HFFc6 (cell line): ENCODE measurements around the gene SLC12A9. TPM values are rescaled to one million over a fixed set of nuclear protein-coding genes. Genes with fewer than 3 reads are reported as not detected.

Experiments
- DNase-seq: peaks from one replicate; pipeline ENCODE4 v3.0.0-alpha.2; 2018
- H3K27ac Mint-ChIP-seq: 2 replicates; pipeline ENCODE4 v1.8.0; 2020; ENCODE audit warnings: mild to moderate bottlenecking, mixed read lengths
- H3K27me3 Mint-ChIP-seq: 2 replicates; pipeline ENCODE4 v1.8.0; 2021; ENCODE audit warnings: mild to moderate bottlenecking, moderate library complexity, mixed read lengths; ENCODE audit not compliant: insufficient read depth
- H3K36me3 Mint-ChIP-seq: 2 replicates; pipeline ENCODE4 v1.8.0; 2021; ENCODE audit warnings: low read depth, mixed read lengths
- H3K4me1 Mint-ChIP-seq: 2 replicates; pipeline ENCODE4 v1.8.0; 2020; ENCODE audit warnings: low read depth, mixed read lengths
- H3K4me3 Mint-ChIP-seq: 2 replicates; pipeline ENCODE4 v1.8.0; 2020; ENCODE audit warnings: mild to moderate bottlenecking, moderate library complexity, mixed read lengths
- H3K9me3 Mint-ChIP-seq: 2 replicates; pipeline ENCODE4 v1.8.0; 2020; ENCODE audit warnings: mild to moderate bottlenecking, mixed read lengths
- total RNA-seq, 6 experiments: library from RNA; stranded (reverse); fragmentation: NEBNext Ultra II Directional; extraction: Animal tissue kit (Norgen Biotek cat#: 25700); gene quantifications; 2 replicates in 1 of 6; 3 replicates in 5 of 6; pipeline ENCODE4 v1.2.3, GENCODE V29; 2021
- TF ChIP-seq, protein P1 (sequence below): fragments of 200-600 bp; sonication (generic); IDR thresholded peaks from 2 replicates; pipeline ENCODE4 v1.5.0; 2021; ENCODE audit warnings: antibody characterized with exemption, mild to moderate bottlenecking

Gene SLC12A9
- total RNA-seq, 6 experiments from 2014 or later: 19.3 to 26.2 (median 21.7) TPM

- Mint-ChIP-seq H3K4me3 (peak overlapping the region; percentile 48; the same call in 1 of the 2 replicates), H3K4me1 (peaks cover 14% of the 10 kb centered on the region), H3K9me3 (no peaks in the 10 kb centered on the region), H3K36me3 (no peaks in the 10 kb centered on the region), H3K27ac (no peak overlapping the region), H3K27me3 (peaks cover 22% of the 10 kb centered on the region)
- TF ChIP-seq, protein P1, sequence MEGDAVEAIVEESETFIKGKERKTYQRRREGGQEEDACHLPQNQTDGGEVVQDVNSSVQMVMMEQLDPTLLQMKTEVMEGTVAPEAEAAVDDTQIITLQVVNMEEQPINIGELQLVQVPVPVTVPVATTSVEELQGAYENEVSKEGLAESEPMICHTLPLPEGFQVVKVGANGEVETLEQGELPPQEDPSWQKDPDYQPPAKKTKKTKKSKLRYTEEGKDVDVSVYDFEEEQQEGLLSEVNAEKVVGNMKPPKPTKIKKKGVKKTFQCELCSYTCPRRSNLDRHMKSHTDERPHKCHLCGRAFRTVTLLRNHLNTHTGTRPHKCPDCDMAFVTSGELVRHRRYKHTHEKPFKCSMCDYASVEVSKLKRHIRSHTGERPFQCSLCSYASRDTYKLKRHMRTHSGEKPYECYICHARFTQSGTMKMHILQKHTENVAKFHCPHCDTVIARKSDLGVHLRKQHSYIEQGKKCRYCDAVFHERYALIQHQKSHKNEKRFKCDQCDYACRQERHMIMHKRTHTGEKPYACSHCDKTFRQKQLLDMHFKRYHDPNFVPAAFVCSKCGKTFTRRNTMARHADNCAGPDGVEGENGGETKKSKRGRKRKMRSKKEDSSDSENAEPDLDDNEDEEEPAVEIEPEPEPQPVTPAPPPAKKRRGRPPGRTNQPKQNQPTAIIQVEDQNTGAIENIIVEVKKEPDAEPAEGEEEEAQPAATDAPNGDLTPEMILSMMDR: no peak
- no peak for DNase-seq
Observed at GRCh38 chr7:100895956-100896731, 43.6 kb downstream of the SLC12A9 start.

- H3K4me1 Mint-ChIP-seq: peaks cover 6% of the 10 kb centered on the region
- TF ChIP-seq, protein P1: peak; percentile 92
- H3K27ac Mint-ChIP-seq: no peak overlapping the region
- DNase-seq: no peak
- peaks cover 24% of the 10 kb centered on the region for H3K27me3 Mint-ChIP-seq
- peak overlapping the region; percentile 21; the same call in 1 of the 2 replicates for H3K4me3 Mint-ChIP-seq
- H3K36me3 Mint-ChIP-seq: no peaks in the 10 kb centered on the region
- no peaks in the 10 kb centered on the region for H3K9me3 Mint-ChIP-seq
Observed at GRCh38 chr7:100896732-100897608, 44.5 kb downstream of the SLC12A9 start.

DNA sequence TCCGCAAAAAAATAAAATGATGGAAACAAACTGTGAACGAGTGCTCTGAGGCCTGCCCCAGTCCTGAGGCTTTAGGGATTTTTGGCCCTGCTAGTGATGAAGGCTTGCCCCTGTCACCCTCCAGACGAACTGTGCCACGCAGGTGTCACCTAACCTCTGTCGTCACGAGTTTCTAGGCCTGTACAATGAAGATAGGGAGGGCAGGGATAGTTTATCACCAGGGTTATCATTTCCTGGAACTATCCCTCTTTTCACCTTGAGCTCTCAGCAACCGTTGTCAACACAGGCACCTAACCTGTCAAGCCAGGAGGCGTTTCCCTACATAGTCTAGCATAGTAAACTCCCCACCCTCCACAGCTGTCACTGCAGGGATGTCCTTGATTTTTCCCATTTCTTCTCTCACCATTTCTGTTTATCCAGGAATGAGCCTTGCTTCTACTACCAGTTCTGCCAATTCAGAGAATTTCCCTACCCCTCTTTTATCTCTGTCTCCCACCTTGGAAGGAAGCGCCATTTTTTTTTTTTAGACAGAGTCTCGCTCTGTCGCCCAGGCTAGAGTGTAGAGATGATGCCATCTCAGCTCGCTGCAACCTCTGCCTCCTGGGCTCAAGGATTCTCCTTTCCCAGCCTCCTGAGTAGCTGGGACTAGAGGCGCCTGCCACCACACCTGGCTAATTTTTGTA lies 45.4 kb downstream of the SLC12A9 start:
- H3K9me3 Mint-ChIP-seq: no peaks in the 10 kb centered on the region
- no peaks in the 10 kb centered on the region for H3K36me3 Mint-ChIP-seq
- H3K27me3 Mint-ChIP-seq: peaks cover 28% of the 10 kb centered on the region
- H3K4me1 Mint-ChIP-seq: peaks cover 6% of the 10 kb centered on the region
- TF ChIP-seq, protein P1: no peak
- no peak for DNase-seq
- no peak overlapping the region for H3K4me3 Mint-ChIP-seq
- no peak overlapping the region for H3K27ac Mint-ChIP-seq

DNA sequence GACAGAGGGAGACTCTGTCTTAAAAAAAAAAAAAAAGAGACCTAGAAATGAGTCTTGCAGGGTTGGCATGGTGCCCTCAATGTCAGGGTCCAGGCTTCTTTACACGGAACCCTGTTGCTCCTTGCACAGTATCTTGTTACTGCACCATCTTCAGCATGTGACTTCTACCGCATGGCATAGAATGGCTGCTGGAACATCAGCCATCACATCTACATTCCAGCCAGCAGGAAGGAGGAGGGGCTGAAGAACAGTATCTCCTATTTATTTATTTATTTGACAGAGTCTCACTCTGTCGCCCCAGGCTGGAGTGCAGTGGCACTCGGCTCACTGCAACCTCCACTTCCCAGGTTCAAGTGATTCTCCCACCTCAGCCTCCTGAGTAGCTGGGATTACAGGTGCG lies 46.9 kb downstream of the SLC12A9 start:
- Mint-ChIP-seq H3K27me3 (peaks cover 26% of the 10 kb centered on the region), H3K9me3 (no peaks in the 10 kb centered on the region), H3K36me3 (no peaks in the 10 kb centered on the region), H3K4me3 (no peak overlapping the region), H3K4me1 (peaks cover 6% of the 10 kb centered on the region), H3K27ac (no peak overlapping the region)
- TF ChIP-seq, protein P1: no peak
- no peak for DNase-seq

DNA sequence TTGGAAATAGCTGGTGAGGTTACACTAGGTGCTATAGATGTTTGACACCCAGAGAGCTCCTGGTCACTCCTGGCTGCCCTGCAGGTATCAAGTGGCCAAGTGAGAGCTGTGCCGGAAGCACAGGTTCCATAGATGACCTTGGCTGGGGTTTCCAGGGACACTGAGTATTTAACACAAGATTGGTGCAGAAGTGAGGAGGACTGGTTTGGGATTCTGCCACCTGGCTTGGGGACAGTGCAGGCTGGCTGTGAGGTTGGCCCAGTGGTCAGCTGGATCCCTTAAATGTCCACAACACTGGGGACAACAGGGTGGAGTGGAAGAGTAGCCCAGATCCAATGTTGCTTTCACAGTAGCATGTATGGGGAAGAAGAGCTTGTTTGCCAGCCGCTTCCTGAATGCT lies 48.5 kb downstream of the SLC12A9 start:
- no peak for DNase-seq
- no peaks in the 10 kb centered on the region for H3K36me3 Mint-ChIP-seq
- peaks cover 24% of the 10 kb centered on the region for H3K27me3 Mint-ChIP-seq
- no peak overlapping the region for H3K27ac Mint-ChIP-seq
- TF ChIP-seq, protein P1: no peak
- H3K9me3 Mint-ChIP-seq: no peaks in the 10 kb centered on the region
- H3K4me1 Mint-ChIP-seq: peaks cover 4% of the 10 kb centered on the region
- H3K4me3 Mint-ChIP-seq: no peak overlapping the region
